Adrenal gland (tissue), 12 donors: Measurements from ENCODE around the gene ABCA13. TPM values are rescaled to one million over a fixed set of nuclear protein-coding genes. Genes with fewer than 3 reads are reported as not detected.

Experiments used
- DNase-seq, 7 donors: peaks; one replicate each; pipeline ENCODE4 v3.0.0-alpha.2; 2019 to 2020
- H3K27ac ChIP-seq, 5 donors: fragments of 200-600 bp; sonication (generic) in 4 of 5; 1 replicate in 3 of 5; 2 replicates in 2 of 5; pipeline versions ENCODE4 v1.5.1 to v1.8.0; 2016 to 2020; ENCODE audit warnings: mild to moderate bottlenecking in 1 of 5
- H3K27me3 ChIP-seq: fragments of 200-600 bp; 2 replicates; pipeline ENCODE4 v1.8.0; 2021
- H3K36me3 ChIP-seq, 2 donors: fragments of 200-600 bp; replicated peaks in 1 of 2; 1 replicate in 1 of 2; 2 replicates in 1 of 2; pipeline versions ENCODE4 v1.5.1 to v1.8.0; 2018 to 2022
- H3K4me1 ChIP-seq, 2 donors: fragments of 200-600 bp; replicated peaks in 1 of 2; 1 replicate in 1 of 2; 2 replicates in 1 of 2; pipeline versions ENCODE4 v1.5.1 to v1.8.0; 2018 to 2021
- H3K4me3 ChIP-seq, 4 donors: fragments of 200-600 bp; sonication (generic) in 3 of 4; one replicate each; pipeline ENCODE4 v1.5.1; 2016 to 2018
- H3K9me3 ChIP-seq, 3 donors: fragments of 200-600 bp; sonication (generic) in 1 of 3; replicated peaks in 1 of 3; 1 replicate in 2 of 3; 2 replicates in 1 of 3; pipeline versions ENCODE4 v1.5.1 to v1.8.0; 2016 to 2021
- POLR2A ChIP-seq, 2 donors: fragments of 450-650 bp; IDR thresholded peaks; one replicate each; pipeline ENCODE4 v1.6.1; 2017; ENCODE audit warnings: antibody characterized with exemption in 2 of 2, mild to moderate bottlenecking in 2 of 2, moderate library complexity in 1 of 2
- WGBS, 4 donors: extraction: QIAGEN DNeasy Blood & Tissue Kit in 2 of 4; methylation state at CpG; one replicate each; pipeline versions ENCODE4 v1.1.5 to v1.1.7; 2013 to 2017; 5-methylcytosine and 5-hydroxymethylcytosine counted together
- intact Hi-C, 2 donors: fragments of 100-400 bp; cut with DNase I; formaldehyde crosslinking; loops; one replicate each; pipeline versions ENCODE4 v1.14.1 to v1.15.0; 2022 to 2023
- polyA plus RNA-seq, 3 donors: library from polyadenylated mRNA; stranded (reverse); fragments of 200-250 nt in 2 of 3; fragments of 350-450 nt in 1 of 3; fragmentation: Illumina TruSeq in 1 of 3; extraction: RNeasy Lipid Tissue Mini Kit (QIAGEN cat#74804) in 1 of 3; gene quantifications; one replicate each; pipeline ENCODE4 v1.2.3, GENCODE V29; 2013 to 2014
- total RNA-seq, 9 donors: library from RNA; depleted of rRNA in 4 of 9; stranded (reverse); fragments of >200 nt in 4 of 9; fragments of 120-200 nt in 1 of 9; fragmentation: NEBNext Ultra II Directional in 1 of 9; extraction: Animal tissue kit (Norgen Biotek cat#: 25700) in 1 of 9; gene quantifications; one replicate each; pipeline versions ENCODE4 v1.1.0 to v1.2.4, GENCODE V29; 2013 to 2023
- TF ChIP-seq, protein P1 (sequence below), 6 experiments: fragments of 450-650 bp in 4 of 6; fragments of 200-600 bp in 2 of 6; sonication (generic) in 1 of 6; IDR thresholded peaks; 1 replicate in 5 of 6; 2 replicates in 1 of 6; pipeline versions ENCODE4 v1.5.1 to v1.8.0; 2016 to 2021; ENCODE audit warnings: antibody characterized with exemption in 6 of 6, mild to moderate bottlenecking in 2 of 6, moderate library complexity in 1 of 6
- donor health status: healthy with polysubstance abuse.
- donor health status: Bipolar disorder and iron deficiency.
- donor health status: DM: yes; HTN: yes; CAD: no.
- donor health status: DM: no; HTN: no; CAD: no.
- donor health status: DM: no; HTN: no; CAD: no.
- donor health status: DM: yes; HTN: yes; CAD: no.

ABCA13 gene
- total and polyA plus RNA-seq, 12 donors = 0.03 to 0.94 (median 0.09) TPM; not detected in 4

DNA sequence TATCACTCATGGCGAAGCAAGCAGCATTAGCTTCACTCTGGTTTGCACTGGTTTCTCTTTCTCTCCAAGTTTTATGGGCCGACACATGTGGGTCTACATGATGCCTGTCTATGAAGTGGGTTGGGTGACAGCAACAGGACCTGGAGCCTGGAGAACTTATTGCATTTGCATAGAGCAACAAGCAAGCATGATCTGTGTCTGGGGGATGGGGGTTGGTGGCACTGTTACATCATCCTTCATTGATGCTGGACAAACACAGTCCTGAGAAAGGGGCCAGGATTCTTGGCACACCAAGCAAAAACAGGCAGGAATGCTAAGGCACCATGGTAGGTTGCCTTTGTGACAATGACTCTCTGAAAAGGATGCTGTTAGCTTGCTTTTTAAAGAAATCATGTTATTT lies 486.9 kb downstream of the ABCA13 start:
- Histone ChIP-seq H3K36me3 (no peaks in the 10 kb centered on the region), H3K27ac (no peak overlapping the region), H3K27me3 (no peaks in the 10 kb centered on the region), H3K4me3 (no peak overlapping the region), H3K4me1 (no peaks in the 10 kb centered on the region), H3K9me3 (no peaks in the 10 kb centered on the region)
- WGBS, 4 donors = 77 to 89% (median 83%) methylated on average over 2 of the region's 2 CpGs
- intact Hi-C loops = no loop called here
- TF ChIP-seq, protein P1, sequence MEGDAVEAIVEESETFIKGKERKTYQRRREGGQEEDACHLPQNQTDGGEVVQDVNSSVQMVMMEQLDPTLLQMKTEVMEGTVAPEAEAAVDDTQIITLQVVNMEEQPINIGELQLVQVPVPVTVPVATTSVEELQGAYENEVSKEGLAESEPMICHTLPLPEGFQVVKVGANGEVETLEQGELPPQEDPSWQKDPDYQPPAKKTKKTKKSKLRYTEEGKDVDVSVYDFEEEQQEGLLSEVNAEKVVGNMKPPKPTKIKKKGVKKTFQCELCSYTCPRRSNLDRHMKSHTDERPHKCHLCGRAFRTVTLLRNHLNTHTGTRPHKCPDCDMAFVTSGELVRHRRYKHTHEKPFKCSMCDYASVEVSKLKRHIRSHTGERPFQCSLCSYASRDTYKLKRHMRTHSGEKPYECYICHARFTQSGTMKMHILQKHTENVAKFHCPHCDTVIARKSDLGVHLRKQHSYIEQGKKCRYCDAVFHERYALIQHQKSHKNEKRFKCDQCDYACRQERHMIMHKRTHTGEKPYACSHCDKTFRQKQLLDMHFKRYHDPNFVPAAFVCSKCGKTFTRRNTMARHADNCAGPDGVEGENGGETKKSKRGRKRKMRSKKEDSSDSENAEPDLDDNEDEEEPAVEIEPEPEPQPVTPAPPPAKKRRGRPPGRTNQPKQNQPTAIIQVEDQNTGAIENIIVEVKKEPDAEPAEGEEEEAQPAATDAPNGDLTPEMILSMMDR (IDR thresholded peaks at IDR 0.05) = no peak
- TF ChIP-seq POLR2A (IDR thresholded peaks at IDR 0.05) = no peak
- DNase-seq = no peak

DNA sequence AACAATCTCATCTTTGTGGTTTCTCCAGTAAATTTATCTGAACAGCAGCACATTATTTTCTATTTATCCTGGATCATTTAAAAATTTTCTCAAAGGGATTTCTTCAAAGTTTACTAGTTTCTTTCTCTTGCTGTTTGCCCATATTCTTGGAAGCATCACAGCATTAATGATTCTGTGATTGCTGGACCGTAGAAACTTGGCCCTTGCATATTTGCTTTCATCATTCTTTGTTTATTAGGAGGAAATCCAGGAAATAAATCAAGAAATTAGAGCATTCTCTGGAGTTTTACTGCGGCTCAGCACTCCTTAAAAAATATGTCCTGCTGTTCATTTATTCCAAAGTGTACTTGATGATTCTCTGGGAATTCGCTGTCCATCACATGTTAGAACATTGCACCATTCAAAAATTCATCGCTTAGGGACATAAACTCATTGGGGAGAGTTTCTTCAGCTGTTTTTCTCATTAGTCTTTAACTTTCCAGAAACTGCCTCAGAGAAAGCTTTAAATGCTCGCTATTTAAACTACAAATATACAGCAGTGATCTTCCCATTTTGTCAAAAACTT lies 489.1 kb downstream of the ABCA13 start:
- H3K9me3 ChIP-seq = no peaks in the 10 kb centered on the region
- WGBS, 4 donors = 55 to 58% (median 56%) methylated on average over 5 of the region's 5 CpGs
- intact Hi-C loops = no loop called here
- no peak overlapping the region for H3K27ac ChIP-seq
- no peaks in the 10 kb centered on the region for H3K27me3 ChIP-seq
- no peak overlapping the region for H3K4me3 ChIP-seq
- DNase-seq = no peak
- TF ChIP-seq, protein P1 (IDR thresholded peaks at IDR 0.05) = no peak
- TF ChIP-seq POLR2A (IDR thresholded peaks at IDR 0.05) = no peak
- H3K36me3 ChIP-seq = no peaks in the 10 kb centered on the region
- H3K4me1 ChIP-seq = no peaks in the 10 kb centered on the region

DNA sequence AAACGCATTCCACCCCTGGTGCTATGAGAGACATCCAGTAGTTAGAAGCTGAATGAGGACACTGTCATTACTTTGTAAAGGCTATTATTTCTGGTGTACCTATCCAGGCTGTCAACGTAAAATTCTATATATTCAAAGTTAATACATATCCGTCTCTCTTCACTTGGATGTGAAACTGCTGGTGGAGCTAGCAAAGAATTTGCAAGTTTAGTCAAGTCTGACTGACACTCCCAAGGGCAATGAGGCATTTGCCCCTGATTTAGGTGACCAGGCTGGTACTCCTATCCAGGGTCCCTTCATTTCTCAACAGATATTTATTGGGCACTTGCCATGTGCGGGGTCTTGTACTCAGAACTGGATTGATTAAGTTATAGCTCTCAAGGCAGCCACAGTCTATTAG lies 493.0 kb downstream of the ABCA13 start:
- Histone ChIP-seq H3K27ac (no peak overlapping the region), H3K36me3 (no peaks in the 10 kb centered on the region), H3K9me3 (no peaks in the 10 kb centered on the region), H3K4me3 (no peak overlapping the region), H3K27me3 (no peaks in the 10 kb centered on the region), H3K4me1 (no peaks in the 10 kb centered on the region)
- intact Hi-C loops = no loop called here
- 68 to 78% (median 75%) methylated on average over 4 of the region's 4 CpGs for WGBS, 4 donors
- no peak for TF ChIP-seq POLR2A (IDR thresholded peaks at IDR 0.05)
- TF ChIP-seq, protein P1 (IDR thresholded peaks at IDR 0.05) = no peak
- DNase-seq = no peak

DNA sequence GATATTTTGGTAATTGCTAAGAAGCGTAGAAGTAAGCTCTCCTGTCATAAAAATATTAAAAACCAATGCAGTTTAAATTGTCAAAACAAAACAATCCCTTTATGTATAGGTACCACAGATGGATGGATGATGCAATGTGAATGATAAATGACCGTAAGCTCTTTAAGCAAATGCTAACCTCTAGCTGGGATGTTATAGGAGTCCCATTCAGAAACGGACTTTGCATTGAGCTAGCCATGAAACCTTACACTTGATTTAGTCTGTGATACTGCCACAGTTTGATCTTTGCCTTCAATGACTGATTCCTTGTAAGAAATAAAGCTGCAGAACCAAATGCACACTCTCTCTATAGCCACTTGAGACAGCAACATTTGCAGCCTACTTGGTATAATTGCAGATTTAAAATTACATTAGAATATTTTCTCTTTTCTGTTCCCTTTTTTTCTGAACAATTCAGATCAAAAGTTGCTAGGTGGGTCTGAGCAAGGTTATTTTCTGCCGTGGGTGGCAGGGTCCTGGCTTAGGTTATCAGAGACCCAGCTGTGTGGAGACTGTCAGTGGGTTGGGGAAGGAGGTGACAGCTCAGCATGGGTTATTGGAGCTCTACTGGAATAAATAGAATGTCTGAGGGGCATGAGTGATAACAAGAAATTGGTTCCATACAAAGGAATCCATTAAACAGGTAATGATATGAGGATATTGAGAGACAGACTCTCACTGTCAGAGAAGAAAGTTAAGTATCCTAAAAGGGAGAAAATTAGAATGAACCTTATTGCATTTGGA lies 494.3 kb downstream of the ABCA13 start:
- intact Hi-C loops = no loop called here
- no peak overlapping the region for H3K27ac ChIP-seq
- TF ChIP-seq POLR2A (IDR thresholded peaks at IDR 0.05) = no peak
- TF ChIP-seq, protein P1 (IDR thresholded peaks at IDR 0.05) = no peak
- 55 to 72% (median 64%) methylated on average over 4 of the region's 4 CpGs for WGBS, 4 donors
- no peaks in the 10 kb centered on the region for H3K9me3 ChIP-seq
- no peak for DNase-seq
- H3K27me3 ChIP-seq = no peaks in the 10 kb centered on the region
- H3K36me3 ChIP-seq = no peaks in the 10 kb centered on the region
- no peak overlapping the region for H3K4me3 ChIP-seq
- no peaks in the 10 kb centered on the region for H3K4me1 ChIP-seq
